Gastrocnemius medialis (tissue), 4 donors: ENCODE measurements around the gene BLMH.

Source experiments
- CTCF ChIP-seq, 5 experiments: fragments of 450-650 bp in 3 of 5; fragments of 200-600 bp in 2 of 5; sonication (generic) in 2 of 5; IDR thresholded peaks in 4 of 5; conservative IDR thresholded peaks in 1 of 5; 1 replicate in 4 of 5; 2 replicates in 1 of 5; pipeline ENCODE4 v1.5.1; 2016 to 2019; ENCODE audit warnings: antibody characterized with exemption in 5 of 5, mild to moderate bottlenecking in 3 of 5, moderate library complexity in 3 of 5
- POLR2A ChIP-seq, 2 donors: fragments of 450-650 bp; IDR thresholded peaks; one replicate each; pipeline ENCODE4 v1.6.1; 2017; ENCODE audit warnings: antibody characterized with exemption in 2 of 2, mild to moderate bottlenecking in 2 of 2, moderate library complexity in 2 of 2

- TF ChIP-seq POLR2A (IDR thresholded peaks at IDR 0.05) (no peak), CTCF (IDR thresholded peaks at IDR 0.05 in 4 of 5, conservative IDR thresholded peaks at IDR 0.05 in 1 of 5) (no peak)
Observed at GRCh38 chr17:30308406-30308805, 16.7 kb upstream of the BLMH start.
